Measurements from ENCODE around the gene SHCBP1L. TPM values are rescaled to one million over a fixed set of nuclear protein-coding genes. Genes with fewer than 3 reads are reported as not detected.

The SHCBP1L gene
- total RNA-seq, 1 experiment from 2014 or later: not detected

DNA sequence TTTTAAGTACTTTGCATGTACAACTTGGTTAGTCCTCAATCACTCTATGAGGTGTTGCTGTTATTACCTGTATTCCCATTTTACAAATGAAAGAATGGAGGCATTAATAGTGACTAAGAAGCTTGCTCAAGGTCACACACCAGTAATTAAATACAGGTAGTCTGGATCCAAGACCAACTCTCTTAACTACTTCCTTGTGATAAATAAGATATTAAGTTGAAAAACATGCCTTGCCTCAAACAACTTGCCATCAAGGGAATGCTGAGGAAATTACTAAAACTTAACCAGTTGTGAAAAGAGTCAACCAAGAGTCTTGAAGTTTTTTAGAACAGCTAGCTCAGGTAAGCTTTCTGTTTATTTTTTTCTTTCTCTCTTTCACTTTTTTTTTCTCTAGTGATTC, 49.3 kb upstream of the SHCBP1L start:
- Mint-ChIP-seq H3K27me3 (ENCODE audit: low read depth) (no peaks in the 10 kb centered on the region), H3K4me1 (no peaks in the 10 kb centered on the region), H3K9me3 (peaks cover 8% of the 10 kb centered on the region), H3K36me3 (no peaks in the 10 kb centered on the region), H3K4me3 (no peak overlapping the region), H3K27ac (no peak overlapping the region)
- ChIA-PET CTCF (no interaction called here), POLR2A (no interaction called here)
- DNase-seq (ENCODE audit: low spot score) (no peak), ATAC-seq (no peak)
- TF ChIP-seq ESRRA (CRISPR knock-in tag; IDR thresholded peaks at IDR 0.05; ENCODE audit: borderline replicate concordance) (no peak), ZNF532 (CRISPR knock-in tag; IDR thresholded peaks at IDR 0.05; ENCODE audit: borderline replicate concordance) (no peak)

DNA sequence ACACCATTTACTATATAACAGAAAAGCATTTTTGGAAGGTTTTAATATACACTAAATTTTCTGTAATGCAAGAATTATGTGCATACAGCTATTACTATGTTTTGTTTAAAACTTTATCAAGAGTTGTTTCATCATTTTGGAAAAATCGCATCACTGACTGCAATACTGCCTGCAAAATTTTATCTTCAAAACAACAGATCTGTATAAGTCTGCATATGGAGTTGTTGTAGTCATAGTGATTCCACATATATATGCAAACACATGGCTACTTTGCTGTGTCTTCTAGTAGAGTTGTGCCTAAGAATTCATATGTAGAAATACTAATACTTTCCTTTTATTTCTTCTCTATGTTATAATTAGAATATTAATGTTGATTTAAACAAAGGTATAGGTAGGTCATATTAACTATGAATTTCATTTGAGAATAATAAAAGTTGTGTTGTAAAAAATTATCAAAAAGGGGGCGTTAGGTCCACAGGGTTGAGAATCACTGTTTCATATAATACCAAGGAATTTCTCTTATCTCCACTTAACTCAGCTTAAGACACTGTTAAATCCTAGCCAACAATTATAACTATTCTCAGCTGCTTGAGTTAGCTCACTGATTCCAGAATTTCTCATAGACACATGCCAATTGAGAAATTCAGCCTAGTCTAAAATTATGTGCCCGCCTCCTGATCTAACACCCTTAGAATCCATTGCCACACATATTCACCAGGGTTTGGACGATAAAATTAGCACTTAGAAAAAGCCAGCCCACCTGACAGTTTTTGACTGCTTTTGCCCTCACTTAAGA, 47.4 kb upstream of the SHCBP1L start:
- no peak for DNase-seq (ENCODE audit: low spot score)
- H3K4me3 Mint-ChIP-seq: no peak overlapping the region
- H3K27me3 Mint-ChIP-seq (ENCODE audit: low read depth): no peaks in the 10 kb centered on the region
- POLR2A ChIA-PET: no interaction called here
- no peaks in the 10 kb centered on the region for H3K4me1 Mint-ChIP-seq
- CTCF ChIA-PET: no interaction called here
- TF ChIP-seq USF1 (CRISPR knock-in tag; IDR thresholded peaks at IDR 0.05): no peak
- H3K9me3 Mint-ChIP-seq: peaks cover 9% of the 10 kb centered on the region
- no peaks in the 10 kb centered on the region for H3K36me3 Mint-ChIP-seq
- ATAC-seq: no peak
- no peak overlapping the region for H3K27ac Mint-ChIP-seq

DNA sequence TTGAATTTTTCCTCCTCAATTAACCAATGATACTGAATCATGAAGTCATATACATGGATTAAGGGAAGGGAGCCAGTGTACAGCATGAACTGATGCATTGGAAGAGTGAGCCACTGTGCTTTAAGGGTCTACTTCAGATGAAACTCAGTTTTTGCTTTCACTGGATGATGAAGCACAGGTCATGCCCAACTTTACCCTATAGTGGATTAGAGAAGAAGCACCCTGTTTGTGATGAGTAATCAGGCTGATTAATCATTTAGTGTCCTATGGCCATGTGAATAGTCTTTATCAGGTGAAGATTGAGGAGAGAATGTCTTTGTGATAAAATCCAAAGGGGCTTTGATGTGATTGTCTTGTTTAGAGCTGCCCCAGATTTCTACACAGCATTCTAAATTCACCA, 45.5 kb upstream of the SHCBP1L start:
- CTCF ChIA-PET: no interaction called here
- POLR2A ChIA-PET: no interaction called here
- H3K9me3 Mint-ChIP-seq: peaks cover 8% of the 10 kb centered on the region
- no peaks in the 10 kb centered on the region for H3K36me3 Mint-ChIP-seq
- H3K27ac Mint-ChIP-seq: no peak overlapping the region
- TF ChIP-seq, protein P1, sequence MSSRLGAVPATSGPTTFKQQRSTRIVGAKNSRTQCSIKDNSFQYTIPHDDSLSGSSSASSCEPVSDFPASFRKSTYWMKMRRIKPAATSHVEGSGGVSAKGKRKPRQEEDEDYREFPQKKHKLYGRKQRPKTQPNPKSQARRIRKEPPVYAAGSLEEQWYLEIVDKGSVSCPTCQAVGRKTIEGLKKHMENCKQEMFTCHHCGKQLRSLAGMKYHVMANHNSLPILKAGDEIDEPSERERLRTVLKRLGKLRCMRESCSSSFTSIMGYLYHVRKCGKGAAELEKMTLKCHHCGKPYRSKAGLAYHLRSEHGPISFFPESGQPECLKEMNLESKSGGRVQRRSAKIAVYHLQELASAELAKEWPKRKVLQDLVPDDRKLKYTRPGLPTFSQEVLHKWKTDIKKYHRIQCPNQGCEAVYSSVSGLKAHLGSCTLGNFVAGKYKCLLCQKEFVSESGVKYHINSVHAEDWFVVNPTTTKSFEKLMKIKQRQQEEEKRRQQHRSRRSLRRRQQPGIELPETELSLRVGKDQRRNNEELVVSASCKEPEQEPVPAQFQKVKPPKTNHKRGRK (CRISPR knock-in tag; IDR thresholded peaks at IDR 0.05; ENCODE audit: borderline replicate concordance): no peak
- H3K4me3 Mint-ChIP-seq: no peak overlapping the region
- no peaks in the 10 kb centered on the region for H3K27me3 Mint-ChIP-seq (ENCODE audit: low read depth)
- H3K4me1 Mint-ChIP-seq: no peaks in the 10 kb centered on the region
- ATAC-seq (no peak), DNase-seq (ENCODE audit: low spot score) (no peak)

DNA sequence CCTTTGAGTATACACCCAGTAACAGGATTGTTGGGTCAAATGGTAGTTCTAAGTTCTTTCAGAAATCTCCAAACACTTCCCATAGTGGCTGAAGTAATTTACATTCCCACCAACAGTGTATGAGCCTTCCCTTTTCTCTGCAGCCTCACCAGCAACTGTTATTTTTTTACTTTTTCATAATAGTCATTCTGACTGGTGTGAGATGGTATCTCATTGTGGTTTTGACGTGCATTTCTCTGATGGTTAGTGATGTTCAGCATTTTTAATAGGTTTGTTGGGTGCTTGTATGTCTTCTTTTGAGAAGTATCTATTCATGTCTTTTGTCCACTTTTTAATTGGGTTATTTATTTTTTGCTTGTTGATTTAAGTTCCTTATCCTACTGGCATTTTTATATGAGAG, 43.9 kb upstream of the SHCBP1L start:
- ChIA-PET POLR2A (no interaction called here), CTCF (no interaction called here)
- no peaks in the 10 kb centered on the region for H3K4me1 Mint-ChIP-seq
- DNase-seq (ENCODE audit: low spot score) (no peak), ATAC-seq (no peak)
- H3K27ac Mint-ChIP-seq: no peak overlapping the region
- no peak overlapping the region for H3K4me3 Mint-ChIP-seq
- no peaks in the 10 kb centered on the region for H3K36me3 Mint-ChIP-seq
- TF ChIP-seq, protein P2, sequence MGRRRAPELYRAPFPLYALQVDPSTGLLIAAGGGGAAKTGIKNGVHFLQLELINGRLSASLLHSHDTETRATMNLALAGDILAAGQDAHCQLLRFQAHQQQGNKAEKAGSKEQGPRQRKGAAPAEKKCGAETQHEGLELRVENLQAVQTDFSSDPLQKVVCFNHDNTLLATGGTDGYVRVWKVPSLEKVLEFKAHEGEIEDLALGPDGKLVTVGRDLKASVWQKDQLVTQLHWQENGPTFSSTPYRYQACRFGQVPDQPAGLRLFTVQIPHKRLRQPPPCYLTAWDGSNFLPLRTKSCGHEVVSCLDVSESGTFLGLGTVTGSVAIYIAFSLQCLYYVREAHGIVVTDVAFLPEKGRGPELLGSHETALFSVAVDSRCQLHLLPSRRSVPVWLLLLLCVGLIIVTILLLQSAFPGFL (CRISPR knock-in tag; IDR thresholded peaks at IDR 0.05; ENCODE audit: borderline replicate concordance): no peak
- TF ChIP-seq KAT7 (CRISPR knock-in tag; IDR thresholded peaks at IDR 0.05; ENCODE audit: borderline replicate concordance): no peak
- H3K9me3 Mint-ChIP-seq: peaks cover 8% of the 10 kb centered on the region
- no peaks in the 10 kb centered on the region for H3K27me3 Mint-ChIP-seq (ENCODE audit: low read depth)

DNA sequence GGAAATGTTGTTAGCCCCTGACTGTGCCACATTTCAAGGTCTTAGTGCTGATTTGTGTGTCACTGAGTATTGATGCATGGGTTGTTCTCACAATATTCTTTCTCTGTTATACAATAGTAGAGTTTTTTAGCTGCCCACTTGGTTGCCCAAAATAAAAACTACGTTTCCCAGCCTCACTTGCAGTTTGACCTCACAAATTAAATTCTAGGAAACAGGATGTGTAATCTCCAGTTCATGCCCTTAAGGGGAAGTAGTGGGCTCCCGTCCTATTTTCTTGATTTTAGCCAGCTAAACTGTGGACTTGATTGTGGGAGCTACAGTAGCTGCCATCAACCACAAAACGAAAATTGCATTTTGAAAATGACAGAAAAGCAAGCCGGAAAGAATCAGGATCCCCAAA, 42.9 kb upstream of the SHCBP1L start:
- no peak for DNase-seq (ENCODE audit: low spot score)
- no peak overlapping the region for H3K4me3 Mint-ChIP-seq
- no peak overlapping the region for H3K27ac Mint-ChIP-seq
- POLR2A ChIA-PET: no interaction called here
- H3K27me3 Mint-ChIP-seq (ENCODE audit: low read depth): no peaks in the 10 kb centered on the region
- ATAC-seq: peak; percentile 72
- 0 out of 2 replicates have a peak, but pooled peaks cover under 1% of the 10 kb centered on the region for H3K4me1 Mint-ChIP-seq
- no peaks in the 10 kb centered on the region for H3K36me3 Mint-ChIP-seq
- peaks cover 8% of the 10 kb centered on the region for H3K9me3 Mint-ChIP-seq
- CTCF ChIA-PET: no interaction called here
- TF ChIP-seq CBFB (CRISPR knock-in tag; IDR thresholded peaks at IDR 0.05; ENCODE audit: low read depth): no peak
- peak; percentile 40; the same call in 1 of the 2 replicates for TF ChIP-seq NR2C2 (CRISPR knock-in tag; IDR thresholded peaks at IDR 0.05)
